GM18517 (cell line): ENCODE measurements around the gene CTCFL.
"Not testable (repeated sequence)": the region's sequence is repeated elsewhere in the genome, so short reads cannot be mapped to it uniquely, and the experiment has no call there.

ENCODE experiments used
- ATAC-seq: cut with Tn5 transposase; IDR thresholded peaks from one replicate; pipeline ENCODE4 v1.9.1; 2021; ENCODE audit warnings: mild to moderate bottlenecking, moderate library complexity; ENCODE audit not compliant: unreplicated experiment

CTCFL gene

DNA sequence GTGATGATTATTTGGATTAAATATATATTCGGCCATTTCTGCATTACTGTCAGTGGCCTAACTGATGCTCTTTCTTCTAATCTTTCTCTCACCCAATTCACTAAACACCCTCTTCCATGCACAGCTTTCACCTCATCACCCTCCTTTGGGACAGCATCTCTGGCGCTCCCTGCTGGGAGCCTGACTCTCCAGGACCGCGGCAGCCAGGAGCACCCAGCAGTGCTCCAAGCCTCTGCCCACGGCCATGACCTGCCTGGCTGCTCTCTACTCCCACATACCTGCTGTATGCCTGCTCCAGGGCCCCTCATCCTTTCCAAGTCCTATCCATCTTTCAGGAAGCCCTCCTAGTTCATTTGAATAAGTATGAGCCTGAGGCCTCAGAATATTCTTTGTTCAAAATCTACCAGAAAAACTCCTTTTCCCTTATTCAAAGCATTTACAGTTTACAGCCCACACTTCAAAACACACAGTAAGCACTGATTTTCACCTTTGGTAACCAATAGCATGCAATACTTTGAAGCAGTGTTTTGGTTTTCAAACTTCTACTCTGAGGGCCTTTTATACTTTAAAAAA is 15.2 kb downstream of the CTCFL start:
- no peak for ATAC-seq

DNA sequence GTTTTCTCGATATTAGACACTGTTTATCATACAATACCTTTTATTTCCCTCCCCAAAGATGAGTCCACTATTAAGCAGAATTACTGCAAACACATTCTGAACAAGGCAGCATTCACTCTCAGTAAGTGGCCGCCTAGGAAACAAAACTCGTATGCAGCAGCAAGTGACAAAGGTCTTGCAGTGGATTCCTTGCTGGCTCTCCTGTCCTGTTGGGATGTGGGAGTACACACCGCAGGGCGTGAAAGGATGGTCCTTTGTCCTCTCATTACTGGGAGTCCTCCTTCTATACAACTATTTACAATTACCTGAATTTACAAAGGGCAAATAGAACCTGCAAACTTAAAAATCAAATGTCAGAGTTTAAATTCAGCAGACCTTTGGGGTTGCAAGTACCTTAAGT is 16.1 kb downstream of the CTCFL start:
- no peak for ATAC-seq

DNA sequence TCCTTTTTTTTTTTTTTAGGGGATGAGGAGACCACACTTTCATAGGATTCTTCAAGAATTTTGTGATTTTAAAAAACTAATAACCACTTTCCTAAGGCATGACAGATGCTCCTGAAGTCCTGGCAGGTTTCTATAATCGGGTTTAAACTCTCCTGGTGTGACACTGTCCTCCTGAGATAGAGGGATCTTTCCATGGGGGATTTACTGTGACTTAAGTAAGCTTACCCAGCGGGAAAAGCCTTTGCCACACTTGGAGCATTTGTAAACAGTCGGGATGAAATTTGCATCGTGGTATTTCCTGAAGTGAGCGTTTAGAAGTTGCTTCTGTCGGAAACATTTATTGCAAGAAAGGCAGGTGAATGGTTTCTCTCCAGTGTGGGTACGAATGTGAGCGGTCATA is 16.6 kb downstream of the CTCFL start:
- no peak for ATAC-seq

GRCh38 chr20:57507477-57507876 is 17.5 kb downstream of the CTCFL start:
- no peak for ATAC-seq

DNA sequence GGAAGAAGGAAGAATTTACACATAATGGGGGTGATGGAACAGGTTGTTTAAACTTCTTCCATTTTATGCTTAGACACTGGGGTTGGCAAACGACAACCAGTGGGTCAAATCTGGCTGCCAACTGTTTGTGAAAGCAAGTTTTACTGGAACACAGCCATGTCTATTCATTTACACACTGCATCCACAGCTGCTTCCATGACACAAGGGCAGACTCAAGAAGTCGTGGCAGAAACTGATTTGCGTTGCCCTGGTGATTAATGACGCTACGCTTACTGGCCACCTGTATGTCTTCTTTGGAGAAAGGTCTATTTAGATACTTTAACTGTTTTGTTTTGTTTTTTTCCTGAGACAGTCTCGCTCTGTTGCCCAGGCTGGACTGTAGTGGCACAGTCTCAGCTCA is 19.0 kb downstream of the CTCFL start:
- ATAC-seq = no peak

DNA sequence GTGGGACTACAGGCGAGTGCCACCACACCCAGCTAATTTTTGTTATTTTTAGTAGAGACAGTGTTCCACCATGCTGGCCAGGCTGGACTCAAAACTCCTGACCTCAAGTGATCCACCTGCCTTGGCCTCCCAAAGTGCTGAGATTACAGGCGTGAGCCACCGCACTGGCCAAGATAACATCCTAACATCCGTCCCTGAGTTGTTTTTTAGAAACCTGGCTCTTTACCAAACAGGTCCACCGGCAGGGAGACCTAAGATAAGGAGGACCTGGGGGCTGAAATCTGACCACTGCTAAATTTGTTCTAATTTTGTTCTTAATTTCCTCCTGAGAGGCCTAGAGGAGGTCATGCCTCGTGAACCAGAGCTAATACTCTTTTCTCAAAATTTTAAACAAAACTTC is 20.5 kb downstream of the CTCFL start:
- ATAC-seq = no peak

GRCh38 chr20:57503035-57503658 is 21.8 kb downstream of the CTCFL start:
- no peak for ATAC-seq

DNA sequence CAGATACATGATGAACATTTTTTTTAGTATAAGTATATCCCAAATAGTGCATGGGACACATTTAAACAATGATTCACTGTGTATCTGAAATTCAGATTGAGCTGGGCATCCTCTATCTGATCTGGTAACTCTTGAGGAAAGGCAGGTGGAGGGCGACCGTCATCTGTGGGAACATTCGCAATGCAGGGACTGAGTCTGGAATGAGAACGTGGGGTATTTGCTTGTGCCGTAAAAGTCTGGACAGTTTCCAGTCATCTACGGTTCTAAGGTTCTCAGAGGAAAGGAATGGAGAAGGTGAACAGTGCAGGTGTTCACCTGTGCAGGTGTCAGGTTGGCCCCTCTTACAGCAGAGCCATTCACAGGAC is 22.6 kb downstream of the CTCFL start:
- no peak for ATAC-seq

DNA sequence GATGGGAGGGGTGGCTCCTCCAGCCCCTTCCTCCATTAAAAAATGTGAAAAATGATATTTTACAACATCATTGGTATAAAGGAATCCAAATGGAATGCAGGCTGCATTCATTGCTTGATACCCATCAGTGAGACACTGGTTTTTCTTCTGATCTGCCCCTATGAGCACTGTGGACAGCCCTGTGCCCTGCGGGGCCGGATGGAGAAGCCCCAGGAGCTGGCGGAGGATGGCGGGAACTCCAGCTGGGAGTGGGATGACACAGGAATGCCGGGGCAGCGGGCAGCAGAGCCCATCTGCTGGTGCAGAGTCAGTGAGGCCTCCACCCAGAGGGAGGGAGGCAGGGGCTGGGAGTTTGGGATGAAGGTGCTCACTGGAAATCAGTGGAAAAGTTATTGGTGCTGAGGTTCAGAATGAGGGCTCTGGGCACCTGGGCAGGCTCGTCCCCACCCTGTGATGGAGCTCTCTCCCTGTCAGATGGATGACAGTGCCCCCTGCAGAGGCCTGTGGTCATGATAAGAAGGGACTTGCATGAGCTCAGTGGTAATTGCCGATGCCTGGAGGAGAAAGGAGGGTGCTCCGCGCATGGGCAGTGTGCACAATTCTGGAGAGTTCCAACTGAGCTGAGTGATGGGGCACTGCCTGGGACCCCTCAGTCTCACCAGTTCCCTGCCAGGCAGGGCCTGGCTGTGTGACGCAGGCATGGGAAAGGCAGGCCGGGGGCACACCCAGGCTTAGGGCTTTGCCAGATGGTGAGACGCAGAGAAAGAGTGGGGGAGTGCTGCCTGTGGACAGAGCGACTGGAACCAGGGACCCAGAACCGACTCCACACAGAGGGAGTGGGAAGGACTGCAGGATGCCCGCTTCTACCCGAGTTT is 23.2 kb downstream of the CTCFL start:
- no peak for ATAC-seq

GRCh38 chr20:57500962-57501361 is 24.0 kb downstream of the CTCFL start:
- no peak for ATAC-seq

DNA sequence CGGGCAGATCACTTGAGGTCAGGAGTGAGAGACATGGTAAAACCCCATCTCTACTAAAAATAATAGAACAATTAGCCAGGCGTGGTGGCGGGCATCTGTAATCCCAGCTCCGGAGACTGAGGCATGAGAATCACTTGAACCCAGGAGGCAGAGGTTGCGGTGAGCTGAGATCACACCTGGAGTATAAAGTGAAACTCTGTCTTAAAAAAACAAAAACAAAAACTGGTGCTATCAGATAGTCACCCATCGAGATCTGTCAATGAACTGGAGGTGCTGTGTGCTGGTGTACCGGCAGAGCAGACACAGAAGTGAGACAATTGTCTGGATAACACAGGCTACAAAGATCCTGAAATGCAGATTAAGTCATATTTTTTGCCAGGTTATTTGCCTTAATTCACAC is 24.7 kb downstream of the CTCFL start:
- ATAC-seq = no peak

DNA sequence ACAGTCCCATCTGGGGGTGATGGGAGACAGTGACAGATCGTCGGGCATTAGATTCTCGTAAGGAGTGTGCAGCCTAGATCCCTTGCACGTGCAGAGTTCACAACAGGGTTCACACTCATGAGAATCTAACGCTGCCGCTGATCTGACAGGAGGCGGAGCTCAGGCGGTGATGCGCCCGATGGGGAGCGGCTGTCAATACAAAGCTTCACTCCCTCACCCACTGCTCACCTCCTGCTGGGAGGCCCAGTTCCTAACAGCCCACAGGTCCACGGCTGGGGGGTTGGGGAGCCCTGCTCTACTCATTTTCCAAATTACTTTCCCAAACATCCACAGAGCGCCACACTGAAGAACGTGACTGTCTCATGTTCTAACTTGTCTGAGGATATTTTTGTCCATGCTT is 25.3 kb downstream of the CTCFL start:
- ATAC-seq = no peak

DNA sequence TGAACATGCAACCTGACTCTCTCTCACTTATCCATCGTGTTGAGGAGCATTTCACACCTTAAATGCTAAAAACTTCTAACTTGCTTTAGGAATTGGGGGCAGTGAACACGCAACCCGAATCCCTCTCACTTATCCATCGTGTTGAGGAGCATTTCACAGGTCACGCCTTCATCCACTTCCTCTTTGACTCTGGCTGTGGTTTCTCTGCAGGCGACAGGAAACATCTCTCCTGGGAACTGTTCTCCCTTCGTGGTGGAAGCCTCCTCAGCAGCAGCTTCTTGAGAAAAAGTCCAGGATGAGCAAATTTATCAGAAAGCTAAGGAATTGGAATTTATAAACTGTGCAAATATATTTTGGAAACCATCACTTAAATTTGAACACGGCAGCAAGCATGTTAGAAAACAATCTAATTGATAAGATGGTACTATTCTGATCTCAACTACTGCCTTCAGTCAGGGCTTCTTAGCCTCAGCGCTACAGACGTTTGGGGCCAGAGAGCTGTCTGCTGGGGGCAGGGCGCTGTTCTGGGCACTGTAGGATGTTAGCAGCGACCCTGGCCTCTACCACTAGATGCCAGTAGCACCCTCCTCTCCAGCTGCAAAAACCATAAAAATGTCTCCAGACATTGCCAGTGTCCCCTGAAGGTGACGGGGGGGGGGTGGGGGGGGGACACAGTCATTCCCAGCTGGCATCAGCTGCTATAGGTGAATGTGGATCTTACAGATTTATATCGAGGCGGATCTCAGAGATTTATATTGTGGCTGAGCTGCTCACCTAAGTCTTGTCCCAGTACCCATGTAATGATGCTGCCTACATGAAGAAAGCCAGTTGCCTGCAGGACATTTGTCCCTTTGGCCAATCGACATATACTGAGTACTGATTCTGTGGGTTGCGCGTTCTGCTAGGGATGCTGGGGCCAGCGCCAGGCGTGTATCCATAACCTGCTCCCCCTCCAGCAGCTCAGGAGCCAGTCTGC is 26.2 kb downstream of the CTCFL start:
- no peak for ATAC-seq

GRCh38 chr20:57496592-57496991 is 28.3 kb downstream of the CTCFL start:
- ATAC-seq = no peak

DNA sequence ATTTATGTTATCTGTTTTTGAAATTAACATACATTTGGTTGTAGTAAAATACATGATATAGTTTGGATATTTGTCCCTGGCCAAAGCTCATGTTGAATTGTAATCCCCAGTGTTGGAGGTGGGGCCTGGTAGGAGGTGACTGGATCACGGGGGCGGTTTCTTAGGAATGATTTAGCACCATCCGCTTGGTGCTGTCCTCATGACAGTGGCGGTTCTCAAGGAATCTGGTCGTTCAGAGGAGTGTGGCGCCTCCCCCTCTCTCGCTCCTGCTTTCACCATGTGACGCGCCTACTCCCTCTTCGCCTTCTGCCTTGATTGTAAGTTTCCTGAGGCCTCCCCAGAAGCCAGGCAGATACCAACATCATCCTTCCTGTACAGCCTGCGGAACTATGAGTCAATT is 29.0 kb downstream of the CTCFL start:
- no peak for ATAC-seq

DNA sequence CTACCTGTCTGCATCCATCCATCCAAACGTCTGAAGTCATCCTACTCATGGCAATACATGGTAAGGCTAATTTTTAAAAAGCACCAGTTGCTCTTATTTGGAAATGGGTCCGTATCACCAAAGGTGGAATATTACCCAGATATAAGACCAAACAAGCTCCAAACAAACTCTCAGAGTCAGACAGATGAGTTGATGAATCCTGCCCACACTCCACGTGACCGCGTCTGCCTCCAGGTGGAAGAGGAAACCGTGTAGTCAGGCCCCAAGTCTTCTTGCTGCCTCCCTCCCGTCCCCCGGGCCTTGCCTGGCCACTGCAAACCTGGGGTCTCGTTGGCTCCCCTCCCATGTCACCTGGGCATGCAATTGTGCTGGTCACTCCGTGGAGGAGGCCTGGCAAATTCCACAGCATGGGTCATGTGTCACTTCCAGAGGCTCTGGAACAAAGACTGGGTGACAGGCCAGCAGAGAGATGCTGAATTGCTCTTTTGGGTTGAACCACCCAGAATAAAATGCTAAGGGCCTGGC is 31.8 kb downstream of the CTCFL start:
- ATAC-seq = no peak

DNA sequence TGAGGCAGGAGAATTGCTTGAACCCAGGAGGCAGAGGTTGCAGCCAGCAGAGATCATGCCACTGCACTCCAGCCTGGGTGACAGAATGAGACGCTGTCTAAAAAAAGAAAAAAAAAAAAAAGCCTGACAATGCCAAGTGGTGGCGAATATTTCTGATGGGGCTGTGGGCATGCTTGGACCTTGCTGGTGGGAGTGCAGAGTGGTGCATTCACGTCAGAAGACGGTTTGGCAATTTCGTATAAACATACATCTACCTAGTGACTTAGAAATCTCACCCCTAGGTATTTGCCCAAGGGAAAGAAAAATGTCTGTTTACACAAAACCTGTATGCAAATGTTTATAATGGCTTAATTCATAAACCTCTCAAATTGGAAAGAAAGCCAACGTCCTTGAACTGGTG is 33.6 kb downstream of the CTCFL start:
- ATAC-seq = no peak

GRCh38 chr20:57488277-57488676 is 36.7 kb downstream of the CTCFL start:
- not testable (repeated sequence) for ATAC-seq

- no peak for ATAC-seq
Measured at GRCh38 chr20:57485770-57486169, 39.2 kb downstream of the CTCFL start.

GRCh38 chr20:57484772-57485171 is 40.2 kb downstream of the CTCFL start:
- no peak for ATAC-seq
